ENCODE measurements around the gene ADCYAP1R1.

DNA sequence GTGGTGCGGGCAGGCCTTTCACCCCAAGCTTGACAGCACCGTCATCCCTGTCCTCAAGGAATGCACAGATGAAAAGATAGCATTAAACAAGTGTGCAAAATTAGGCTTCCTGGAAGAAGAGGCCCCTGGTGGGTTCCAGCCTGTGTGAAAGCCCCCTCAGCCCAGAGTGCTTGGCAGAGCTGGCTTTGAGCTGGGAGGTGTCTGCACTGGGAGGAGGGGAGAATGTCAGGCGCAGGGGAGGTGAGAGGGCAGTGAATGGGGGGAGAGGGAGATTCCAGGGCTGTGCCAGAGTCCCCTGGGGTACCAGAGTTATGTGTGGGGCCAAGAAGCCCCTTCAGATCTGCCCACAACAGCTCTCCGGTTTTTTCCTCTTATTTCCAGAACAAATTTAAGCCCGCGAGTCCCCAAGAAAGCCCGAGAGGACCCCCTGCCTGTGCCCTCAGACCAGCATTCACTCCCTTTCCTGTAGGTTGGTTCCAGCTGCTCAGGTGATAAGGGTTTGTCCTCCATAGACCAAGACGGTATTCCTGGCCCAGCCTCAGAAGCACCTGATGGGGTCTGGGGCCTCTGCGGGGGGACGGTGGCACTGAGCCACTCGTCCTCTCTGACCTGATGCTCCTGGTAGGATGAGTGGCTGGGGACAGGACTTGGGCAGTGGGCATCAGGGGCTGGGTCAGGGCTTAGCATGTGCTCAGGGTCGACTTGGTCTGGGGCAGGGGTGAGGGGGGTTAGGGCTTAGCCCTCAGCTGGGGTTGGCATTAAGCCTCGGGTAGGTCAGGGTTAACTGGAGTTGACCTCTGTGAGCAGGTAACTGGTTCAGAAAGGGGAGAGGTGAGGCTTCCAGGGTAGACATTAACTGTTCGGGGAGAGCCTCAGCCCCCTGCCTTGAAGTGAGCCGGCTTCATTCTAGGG is 43.4 kb downstream of the ADCYAP1R1 start:
- TF ChIP-seq, protein P1, sequence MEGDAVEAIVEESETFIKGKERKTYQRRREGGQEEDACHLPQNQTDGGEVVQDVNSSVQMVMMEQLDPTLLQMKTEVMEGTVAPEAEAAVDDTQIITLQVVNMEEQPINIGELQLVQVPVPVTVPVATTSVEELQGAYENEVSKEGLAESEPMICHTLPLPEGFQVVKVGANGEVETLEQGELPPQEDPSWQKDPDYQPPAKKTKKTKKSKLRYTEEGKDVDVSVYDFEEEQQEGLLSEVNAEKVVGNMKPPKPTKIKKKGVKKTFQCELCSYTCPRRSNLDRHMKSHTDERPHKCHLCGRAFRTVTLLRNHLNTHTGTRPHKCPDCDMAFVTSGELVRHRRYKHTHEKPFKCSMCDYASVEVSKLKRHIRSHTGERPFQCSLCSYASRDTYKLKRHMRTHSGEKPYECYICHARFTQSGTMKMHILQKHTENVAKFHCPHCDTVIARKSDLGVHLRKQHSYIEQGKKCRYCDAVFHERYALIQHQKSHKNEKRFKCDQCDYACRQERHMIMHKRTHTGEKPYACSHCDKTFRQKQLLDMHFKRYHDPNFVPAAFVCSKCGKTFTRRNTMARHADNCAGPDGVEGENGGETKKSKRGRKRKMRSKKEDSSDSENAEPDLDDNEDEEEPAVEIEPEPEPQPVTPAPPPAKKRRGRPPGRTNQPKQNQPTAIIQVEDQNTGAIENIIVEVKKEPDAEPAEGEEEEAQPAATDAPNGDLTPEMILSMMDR (IDR thresholded peaks at IDR 0.05 in 2 of 3, conservative IDR thresholded peaks at IDR 0.05 in 1 of 3; ENCODE audit: borderline replicate concordance in 1 of 3, insufficient read depth in 1 of 3, low read depth in 2 of 3, low read length in 2 of 3) = no peak
- TF ChIP-seq, protein P2, sequence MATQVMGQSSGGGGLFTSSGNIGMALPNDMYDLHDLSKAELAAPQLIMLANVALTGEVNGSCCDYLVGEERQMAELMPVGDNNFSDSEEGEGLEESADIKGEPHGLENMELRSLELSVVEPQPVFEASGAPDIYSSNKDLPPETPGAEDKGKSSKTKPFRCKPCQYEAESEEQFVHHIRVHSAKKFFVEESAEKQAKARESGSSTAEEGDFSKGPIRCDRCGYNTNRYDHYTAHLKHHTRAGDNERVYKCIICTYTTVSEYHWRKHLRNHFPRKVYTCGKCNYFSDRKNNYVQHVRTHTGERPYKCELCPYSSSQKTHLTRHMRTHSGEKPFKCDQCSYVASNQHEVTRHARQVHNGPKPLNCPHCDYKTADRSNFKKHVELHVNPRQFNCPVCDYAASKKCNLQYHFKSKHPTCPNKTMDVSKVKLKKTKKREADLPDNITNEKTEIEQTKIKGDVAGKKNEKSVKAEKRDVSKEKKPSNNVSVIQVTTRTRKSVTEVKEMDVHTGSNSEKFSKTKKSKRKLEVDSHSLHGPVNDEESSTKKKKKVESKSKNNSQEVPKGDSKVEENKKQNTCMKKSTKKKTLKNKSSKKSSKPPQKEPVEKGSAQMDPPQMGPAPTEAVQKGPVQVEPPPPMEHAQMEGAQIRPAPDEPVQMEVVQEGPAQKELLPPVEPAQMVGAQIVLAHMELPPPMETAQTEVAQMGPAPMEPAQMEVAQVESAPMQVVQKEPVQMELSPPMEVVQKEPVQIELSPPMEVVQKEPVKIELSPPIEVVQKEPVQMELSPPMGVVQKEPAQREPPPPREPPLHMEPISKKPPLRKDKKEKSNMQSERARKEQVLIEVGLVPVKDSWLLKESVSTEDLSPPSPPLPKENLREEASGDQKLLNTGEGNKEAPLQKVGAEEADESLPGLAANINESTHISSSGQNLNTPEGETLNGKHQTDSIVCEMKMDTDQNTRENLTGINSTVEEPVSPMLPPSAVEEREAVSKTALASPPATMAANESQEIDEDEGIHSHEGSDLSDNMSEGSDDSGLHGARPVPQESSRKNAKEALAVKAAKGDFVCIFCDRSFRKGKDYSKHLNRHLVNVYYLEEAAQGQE (IDR thresholded peaks at IDR 0.05; ENCODE audit: low read depth) = no peak
- TF ChIP-seq EZH2phosphoT487 (IDR thresholded peaks at IDR 0.05; ENCODE audit: borderline replicate concordance) (no peak), POLR2AphosphoS5 (IDR thresholded peaks at IDR 0.05; ENCODE audit: low read depth, low read length) (no peak), SIN3A (IDR thresholded peaks at IDR 0.05; ENCODE audit: low read depth) (no peak), POLR2A (IDR thresholded peaks at IDR 0.05; ENCODE audit: borderline replicate concordance, extremely low read depth, insufficient read depth, insufficient read length) (no peak), RAD21 (IDR thresholded peaks at IDR 0.05; ENCODE audit: low read depth) (no peak), CBX3 (IDR thresholded peaks at IDR 0.05; ENCODE audit: low read depth) (no peak), ZNF274 (IDR thresholded peaks at IDR 0.05; ENCODE audit: low read depth, low read length) (no peak), EZH2 (IDR thresholded peaks at IDR 0.05) (no peak), JUND (IDR thresholded peaks at IDR 0.05) (no peak), SP1 (IDR thresholded peaks at IDR 0.05; ENCODE audit: low read depth) (no peak), YY1 (IDR thresholded peaks at IDR 0.05; ENCODE audit: extremely low read depth, insufficient replicate concordance, low read depth, low read length) (no peak)
- TF ChIP-seq, protein P3, sequence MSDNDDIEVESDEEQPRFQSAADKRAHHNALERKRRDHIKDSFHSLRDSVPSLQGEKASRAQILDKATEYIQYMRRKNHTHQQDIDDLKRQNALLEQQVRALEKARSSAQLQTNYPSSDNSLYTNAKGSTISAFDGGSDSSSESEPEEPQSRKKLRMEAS (IDR thresholded peaks at IDR 0.05) = no peak

Measured in HCT116 (cell line).